ENCODE data around the gene RSAD1.
A peak's percentile ranks its signal among the peaks of the same experiment; 100 is the strongest.

The RSAD1 gene

GRCh38 chr17:50458270-50458669 is 20.4 kb upstream of the RSAD1 start:
- DNase-seq (ENCODE audit: low spot score) = no peak

- DNase-seq (ENCODE audit: low spot score) = no peak
These were observed 19.7 kb upstream of the RSAD1 start for GRCh38 chr17:50458701-50459676.

- DNase-seq (ENCODE audit: low spot score) = no peak
These were observed 18.9 kb upstream of the RSAD1 start for GRCh38 chr17:50459756-50460155.

GRCh38 chr17:50460831-50461526 is 17.7 kb upstream of the RSAD1 start:
- DNase-seq (ENCODE audit: low spot score) = no peak

DNA sequence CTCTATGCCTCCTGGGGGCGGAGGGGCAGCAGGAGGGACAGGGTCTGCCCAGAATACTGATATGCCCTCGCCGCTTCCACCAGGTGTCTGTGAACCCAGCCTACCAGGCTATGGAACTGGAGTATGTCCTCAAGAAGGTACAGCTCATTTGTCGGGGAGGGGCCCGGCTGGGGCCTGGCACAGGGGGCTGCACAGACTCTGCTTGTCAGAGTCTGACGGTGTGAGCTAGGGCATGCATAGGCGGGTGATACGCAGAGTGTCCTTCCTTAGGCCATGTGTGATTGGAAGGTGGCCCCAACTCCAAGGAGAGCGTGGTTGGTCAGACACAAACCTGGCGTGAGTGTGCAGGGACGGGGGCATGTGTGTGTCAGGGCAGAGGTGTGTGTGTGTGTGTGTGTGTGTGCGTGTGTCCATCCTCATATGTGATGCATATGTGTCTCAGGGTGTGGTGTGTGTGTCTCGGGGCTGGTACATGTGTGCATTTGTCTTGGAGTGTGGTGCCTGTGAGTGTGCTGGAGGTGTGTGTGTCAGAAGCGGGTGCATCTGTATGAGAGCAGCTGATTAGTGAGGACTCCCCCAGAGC is 17.0 kb upstream of the RSAD1 start:
- no peak for DNase-seq (ENCODE audit: low spot score)

- no peak for DNase-seq (ENCODE audit: low spot score)
These were observed 16.2 kb upstream of the RSAD1 start for GRCh38 chr17:50462446-50462845.

GRCh38 chr17:50464121-50464520 is 14.5 kb upstream of the RSAD1 start:
- DNase-seq (ENCODE audit: low spot score) = no peak

DNA sequence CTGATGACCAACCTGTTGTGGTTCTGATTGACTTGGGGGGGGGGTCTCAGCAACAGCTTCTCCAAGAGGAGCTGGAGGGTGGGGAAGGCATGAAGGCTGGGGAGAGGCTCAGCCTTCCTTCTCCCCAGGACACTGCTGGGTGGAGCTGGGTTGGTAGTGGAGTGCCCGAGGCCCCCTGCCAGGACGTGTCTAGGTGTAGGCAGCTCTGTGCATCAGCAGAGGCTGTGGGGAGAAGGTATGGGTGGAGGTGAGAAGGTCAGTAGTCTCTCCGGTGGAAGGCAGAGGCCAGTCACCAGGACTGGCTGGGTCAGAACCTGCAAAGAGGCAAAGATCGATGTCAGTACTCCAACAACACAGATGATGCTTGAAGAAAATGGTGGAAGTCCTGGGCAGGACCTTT is 13.9 kb upstream of the RSAD1 start:
- no peak for DNase-seq (ENCODE audit: low spot score)

GRCh38 chr17:50465171-50465570 is 13.5 kb upstream of the RSAD1 start:
- no peak for DNase-seq (ENCODE audit: low spot score)

- no peak for DNase-seq (ENCODE audit: low spot score)
These were observed 13.0 kb upstream of the RSAD1 start for GRCh38 chr17:50465635-50466034.

GRCh38 chr17:50466371-50467113 is 12.1 kb upstream of the RSAD1 start:
- DNase-seq (ENCODE audit: low spot score) = no peak

DNA sequence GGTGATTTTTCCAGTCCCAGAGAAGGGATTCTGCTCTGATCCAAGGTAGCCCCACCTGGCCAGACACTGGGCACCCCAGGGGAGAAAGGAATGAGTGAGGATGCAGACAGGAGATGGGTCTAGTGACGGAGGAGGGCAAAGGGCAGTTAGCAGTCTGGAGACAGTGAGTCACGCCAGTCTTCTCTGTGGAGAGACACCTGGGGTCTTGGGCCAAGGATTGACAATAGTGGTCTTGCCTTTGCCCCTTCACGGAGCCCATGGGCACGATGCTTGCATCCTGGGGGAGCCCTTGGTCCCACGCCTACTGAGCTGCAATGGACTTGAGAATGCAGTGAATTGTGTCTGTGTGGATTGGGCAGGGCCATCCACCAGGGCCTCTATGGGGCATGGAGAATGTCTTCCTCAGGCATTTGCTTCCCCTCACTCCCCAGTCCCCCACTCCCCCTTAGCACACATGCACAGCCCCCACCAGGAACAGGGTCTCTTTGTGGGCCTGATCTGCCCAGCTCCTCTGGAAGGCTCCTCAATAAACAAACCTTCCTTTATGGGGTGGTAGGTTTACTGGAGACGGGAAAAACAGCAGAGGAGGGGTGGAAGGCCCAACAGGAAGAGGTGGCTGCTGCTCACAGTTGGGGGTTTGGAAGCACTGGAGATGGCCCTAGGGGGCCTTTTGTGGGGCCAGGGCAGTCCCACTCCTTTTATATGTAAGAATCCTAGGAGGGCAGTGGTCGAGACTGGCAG is 11.4 kb upstream of the RSAD1 start:
- no peak for DNase-seq (ENCODE audit: low spot score)

DNA sequence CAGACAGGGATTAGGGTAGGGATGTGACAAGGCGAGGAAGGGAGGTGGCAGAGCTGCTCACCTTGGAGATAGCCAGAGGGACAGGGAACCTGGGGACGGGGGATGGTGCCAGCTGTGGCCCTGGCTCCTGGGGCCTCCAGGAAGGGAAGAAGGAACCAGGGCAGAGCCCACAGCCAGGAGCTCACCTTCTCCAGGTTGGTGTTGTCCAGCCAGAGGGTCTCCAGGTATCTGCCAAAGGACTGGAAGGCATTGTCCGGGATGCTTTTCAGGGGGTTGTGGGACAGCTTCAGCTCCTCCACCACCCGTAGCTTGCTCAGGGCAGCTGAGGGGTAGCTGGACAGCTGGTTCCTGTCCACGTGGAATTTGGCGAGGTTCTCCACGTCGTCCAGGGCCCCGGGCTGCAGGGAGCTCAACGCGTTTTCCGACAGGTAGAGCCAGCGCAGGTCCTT is 10.8 kb upstream of the RSAD1 start:
- DNase-seq (ENCODE audit: low spot score) = no peak

DNA sequence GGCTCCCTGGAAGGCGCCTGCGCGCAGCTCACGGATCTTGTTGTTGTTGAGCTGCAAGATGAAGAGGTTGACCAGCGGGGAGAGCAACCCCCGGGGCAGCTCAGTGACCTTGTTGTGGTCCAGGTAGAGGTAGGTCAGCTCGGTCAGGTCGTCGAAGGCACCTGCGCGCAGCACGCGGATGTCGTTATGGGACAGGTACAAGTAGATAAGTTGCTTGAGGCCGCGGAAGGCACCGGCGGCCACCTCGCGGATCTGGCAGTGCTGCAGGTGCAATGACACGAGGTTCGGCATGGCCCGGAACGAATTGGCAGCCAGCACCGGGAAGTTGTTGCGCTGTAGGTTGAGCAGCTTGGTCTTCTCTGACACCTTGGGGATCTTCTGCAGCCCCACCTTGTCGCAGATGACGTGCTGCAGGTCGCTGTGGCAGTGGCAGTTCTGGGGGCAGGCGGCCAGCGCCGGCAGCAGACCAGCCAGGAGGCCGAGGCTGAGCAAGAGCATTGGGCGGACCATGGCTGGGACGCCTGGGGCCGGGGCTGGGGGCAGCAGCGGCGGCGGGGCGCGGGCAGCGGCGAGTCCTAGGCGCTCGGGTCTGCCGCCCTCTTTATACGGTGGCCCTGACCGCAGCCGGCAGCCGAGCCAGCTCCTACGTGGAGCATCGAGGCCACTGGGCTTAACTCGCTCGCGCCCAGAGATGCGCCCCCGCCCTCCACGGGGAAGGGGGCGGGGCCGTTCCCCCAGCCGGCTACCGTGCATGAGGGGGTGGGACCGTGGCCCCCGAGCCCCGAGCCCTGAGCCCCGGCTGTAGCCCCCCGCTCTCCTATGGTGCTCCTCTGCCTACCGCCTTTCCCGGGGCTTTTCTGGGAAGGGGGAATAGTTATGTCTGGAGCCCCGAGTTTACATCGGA is 10.1 kb upstream of the RSAD1 start, which contains the start of gene CHAD:
Gene CHAD (minus strand): TSS at position 577 of the 904 bp plus-strand sequence. CDS start 67 bp downstream, at position 510.
- peak; percentile 59 for DNase-seq (ENCODE audit: low spot score)

DNA sequence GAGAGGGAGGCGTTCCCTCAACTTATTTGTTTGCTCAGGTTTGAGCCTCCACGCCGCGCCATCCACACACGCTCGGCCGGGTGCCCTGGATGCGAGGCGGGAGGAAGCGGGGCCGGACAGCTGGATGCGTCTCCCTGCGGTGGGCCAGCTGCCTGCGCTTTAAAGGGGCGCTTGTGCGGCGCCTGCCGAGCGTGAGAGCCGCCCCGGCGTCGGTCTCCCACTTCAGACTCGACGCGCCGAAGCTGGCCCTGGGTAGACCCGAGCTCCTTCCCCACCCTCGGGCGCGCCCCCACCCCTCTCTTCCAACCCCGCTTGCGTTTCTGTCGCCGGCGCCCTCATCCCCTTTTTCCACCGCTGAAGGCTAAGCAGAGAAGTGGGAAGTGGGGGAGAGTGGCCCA is 9.5 kb upstream of the RSAD1 start:
- peak; percentile 40 for DNase-seq (ENCODE audit: low spot score)

DNA sequence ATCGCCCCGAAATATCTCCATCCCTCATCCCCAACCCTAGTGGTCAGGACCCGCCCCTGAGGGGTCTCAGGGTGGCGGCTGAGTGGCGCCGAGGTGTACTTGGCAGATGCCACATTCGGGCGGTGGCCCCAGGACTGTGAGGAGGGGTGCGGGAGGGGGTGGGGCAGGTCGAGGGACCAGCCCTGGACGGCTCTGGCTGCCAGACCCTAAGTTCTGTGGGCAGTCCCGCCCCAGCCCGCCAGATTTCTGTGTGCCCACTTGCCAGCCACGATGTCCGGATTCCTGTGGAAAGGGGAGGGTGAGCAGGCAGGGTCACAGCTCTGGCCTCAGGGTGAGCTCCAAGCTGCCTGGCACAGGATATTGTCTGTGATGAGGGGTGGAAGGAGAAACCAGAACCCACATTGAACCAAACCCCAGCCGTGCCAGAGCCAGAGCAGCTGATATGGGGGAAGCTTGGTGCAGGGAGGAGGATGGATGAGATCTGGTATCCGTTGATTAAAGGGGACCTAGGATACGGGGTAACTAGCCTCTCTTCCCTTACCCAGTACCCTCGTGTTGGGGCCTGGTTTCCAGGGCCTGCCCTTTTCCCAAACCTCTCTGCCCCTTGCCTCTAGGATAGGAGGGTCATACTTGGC is 8.9 kb upstream of the RSAD1 start:
- no peak for DNase-seq (ENCODE audit: low spot score)

GRCh38 chr17:50470426-50470825 is 8.2 kb upstream of the RSAD1 start:
- no peak for DNase-seq (ENCODE audit: low spot score)

DNA sequence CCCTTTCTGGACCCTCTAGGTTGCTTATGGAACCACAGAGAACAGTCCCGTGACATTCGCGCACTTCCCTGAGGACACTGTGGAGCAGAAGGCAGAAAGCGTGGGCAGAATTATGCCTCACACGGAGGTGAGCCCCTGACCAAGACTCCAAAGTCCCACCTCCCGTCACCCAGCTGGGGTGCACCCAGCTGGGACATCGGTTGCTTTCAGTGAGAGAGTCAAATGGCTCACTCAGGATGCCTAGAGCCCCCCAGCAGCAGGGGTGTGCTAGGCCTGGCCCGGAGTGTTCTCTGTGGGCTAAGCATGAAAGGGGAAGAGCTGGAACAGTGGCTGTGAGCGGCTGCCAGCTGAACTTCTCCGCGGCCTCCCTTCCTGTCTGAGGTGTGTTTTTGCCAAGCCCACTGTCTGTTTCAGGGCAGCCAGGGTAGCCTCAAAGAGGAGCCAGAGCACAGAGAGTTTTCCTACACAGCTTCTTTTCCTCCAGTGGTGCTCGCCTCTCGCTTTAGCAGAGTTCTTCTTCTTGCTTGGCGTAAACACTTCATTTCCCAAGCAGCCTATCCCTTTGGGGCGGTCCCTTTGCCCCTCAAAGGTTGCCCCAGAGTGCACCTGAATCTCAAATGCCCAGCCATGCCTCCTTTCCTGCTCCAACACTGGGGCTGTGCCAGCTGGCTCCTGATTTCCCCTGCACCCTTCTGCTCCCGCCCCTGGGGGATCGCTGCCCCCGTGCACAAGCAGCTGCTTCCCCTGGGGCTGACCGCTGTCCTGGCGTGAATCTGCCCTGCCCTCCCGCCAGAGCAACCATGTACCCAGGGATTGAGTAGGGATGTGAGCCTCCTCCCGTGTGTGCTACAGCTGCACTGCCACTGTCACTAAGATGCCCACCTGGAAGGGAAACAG is 7.4 kb upstream of the RSAD1 start:
- no peak for DNase-seq (ENCODE audit: low spot score)

GRCh38 chr17:50472286-50472685 is 6.4 kb upstream of the RSAD1 start:
- no peak for DNase-seq (ENCODE audit: low spot score)

All from hepatic stellate cell (primary cell).